Vagina (tissue), 2 donors: ENCODE data around the gene ARHGAP26.

Experiments used
- CTCF ChIP-seq, 3 experiments: fragments of 450-650 bp in 2 of 3; fragments of 200-600 bp in 1 of 3; sonication (generic) in 1 of 3; IDR thresholded peaks; one replicate each; pipeline ENCODE4 v1.5.1; 2017 to 2019; ENCODE audit warnings: antibody characterized with exemption in 3 of 3, mild to moderate bottlenecking in 2 of 3, moderate library complexity in 2 of 3
- POLR2A ChIP-seq, 2 donors: fragments of 450-650 bp; IDR thresholded peaks; one replicate each; pipeline ENCODE4 v1.6.1; 2017; ENCODE audit warnings: antibody characterized with exemption in 2 of 2, mild to moderate bottlenecking in 2 of 2, moderate library complexity in 2 of 2

- TF ChIP-seq CTCF (IDR thresholded peaks at IDR 0.05) (no peak), POLR2A (IDR thresholded peaks at IDR 0.05) (no peak)
Measured at GRCh38 chr5:143190260-143190810, 420.2 kb downstream of the ARHGAP26 start.
